Measurements from ENCODE around the gene GALNT10.
"Not testable (repeated sequence)": the region's sequence is repeated elsewhere in the genome, so short reads cannot be mapped to it uniquely, and the experiment has no call there.

GALNT10 gene

DNA sequence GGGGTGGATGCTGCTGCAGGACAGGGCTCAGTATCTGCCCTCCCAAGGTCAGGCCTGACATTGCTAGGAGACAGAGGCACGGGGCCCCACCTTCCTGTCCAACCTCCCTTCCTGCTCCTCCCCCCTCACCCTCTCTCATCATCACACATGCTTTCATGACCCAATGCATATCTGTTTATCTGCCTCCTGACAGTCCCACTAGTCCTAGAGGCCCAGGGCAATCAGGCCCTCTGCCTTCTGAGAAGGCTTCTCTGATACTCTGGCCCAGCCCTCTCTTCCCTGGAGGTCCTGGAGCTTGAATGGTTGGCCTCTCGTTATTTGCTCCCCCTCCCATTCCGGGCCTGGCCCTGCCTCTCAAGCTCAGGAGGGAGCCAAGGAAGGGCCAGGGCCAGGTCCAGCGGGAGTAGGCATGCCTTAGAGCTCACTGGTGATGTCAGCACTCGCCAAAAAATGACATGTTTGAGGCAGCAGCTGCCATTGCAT, 164.6 kb downstream of the GALNT10 start:
- H4K20me1 ChIP-seq = peaks cover 0 to 3% (median 0%) of the 10 kb centered on the region in 11 experiments; a peak in 1 of 22 replicates
- no peaks in the 10 kb centered on the region for H3K27me3 ChIP-seq
- H3K9me3 ChIP-seq (replicated peaks in 1 of 11) = no peaks in the 10 kb centered on the region
- no peaks in the 10 kb centered on the region for H3K4me1 ChIP-seq
- no peak overlapping the region for H3K4me3 ChIP-seq
- no peak for TF ChIP-seq Cebpa-rat (IDR thresholded peaks at IDR 0.05)
- H3K36me3 ChIP-seq = no peaks in the 10 kb centered on the region; a peak in 1 of 22 replicates
- H3K27ac ChIP-seq = no peak overlapping the region
- no peak overlapping the region for H3K9ac ChIP-seq
- no peak overlapping the region for H3K4me2 ChIP-seq

GRCh38 chr5:154356020-154356655, 165.6 kb downstream of the GALNT10 start:
- Histone ChIP-seq H3K4me3 (no peak overlapping the region), H3K4me2 (no peak overlapping the region), H3K27me3 (no peaks in the 10 kb centered on the region), H3K36me3 (no peaks in the 10 kb centered on the region; a peak in 1 of 22 replicates), H3K27ac (no peak overlapping the region), H3K4me1 (no peaks in the 10 kb centered on the region), H3K9me3 (replicated peaks in 1 of 11) (no peaks in the 10 kb centered on the region), H4K20me1 (peaks cover 0 to 3% (median 0%) of the 10 kb centered on the region in 11 experiments; a peak in 1 of 22 replicates), H3K9ac (no peak overlapping the region)
- no peak for TF ChIP-seq Cebpa-rat (IDR thresholded peaks at IDR 0.05)

DNA sequence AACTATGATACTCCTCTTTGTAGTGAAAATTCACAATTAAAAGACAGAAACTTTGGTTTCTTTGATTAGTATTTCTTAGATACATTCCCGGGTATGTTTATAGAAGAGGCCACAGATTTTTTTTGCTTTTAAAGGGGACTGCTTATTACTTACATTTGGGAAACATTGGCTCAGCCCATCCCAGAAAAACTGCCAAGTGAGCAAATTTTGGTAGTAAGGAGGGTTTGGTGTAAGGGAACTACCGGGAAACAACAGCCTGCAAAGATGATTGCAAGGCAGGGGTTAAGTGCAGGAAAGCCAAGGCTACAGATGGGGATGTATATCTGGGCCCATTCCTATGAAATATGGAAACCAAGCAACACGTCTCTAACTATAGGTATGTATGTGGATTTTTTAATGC, 166.4 kb downstream of the GALNT10 start:
- Histone ChIP-seq H3K4me1 (no peaks in the 10 kb centered on the region), H4K20me1 (peaks cover 0 to 3% (median 0%) of the 10 kb centered on the region in 11 experiments; a peak in 1 of 22 replicates), H3K27me3 (no peaks in the 10 kb centered on the region), H3K27ac (no peak overlapping the region), H3K9me3 (replicated peaks in 1 of 11) (no peaks in the 10 kb centered on the region), H3K9ac (no peak overlapping the region), H3K4me2 (no peak overlapping the region), H3K36me3 (no peaks in the 10 kb centered on the region; a peak in 1 of 22 replicates), H3K4me3 (no peak overlapping the region)
- no peak for TF ChIP-seq Cebpa-rat (IDR thresholded peaks at IDR 0.05)

GRCh38 chr5:154358516-154359220, 168.1 kb downstream of the GALNT10 start:
- no peak overlapping the region for H3K9ac ChIP-seq
- no peaks in the 10 kb centered on the region for H3K9me3 ChIP-seq (replicated peaks in 1 of 11)
- no peak for TF ChIP-seq Cebpa-rat (IDR thresholded peaks at IDR 0.05)
- H3K4me1 ChIP-seq = no peaks in the 10 kb centered on the region
- H3K4me3 ChIP-seq = no peak overlapping the region
- 0 out of 22 replicates have a peak, but pooled peaks cover 0 to 3% (median 0%) of the 10 kb centered on the region in 11 experiments for H4K20me1 ChIP-seq
- no peaks in the 10 kb centered on the region for H3K27me3 ChIP-seq
- no peak overlapping the region for H3K4me2 ChIP-seq
- H3K27ac ChIP-seq = no peak overlapping the region
- H3K36me3 ChIP-seq = no peaks in the 10 kb centered on the region

DNA sequence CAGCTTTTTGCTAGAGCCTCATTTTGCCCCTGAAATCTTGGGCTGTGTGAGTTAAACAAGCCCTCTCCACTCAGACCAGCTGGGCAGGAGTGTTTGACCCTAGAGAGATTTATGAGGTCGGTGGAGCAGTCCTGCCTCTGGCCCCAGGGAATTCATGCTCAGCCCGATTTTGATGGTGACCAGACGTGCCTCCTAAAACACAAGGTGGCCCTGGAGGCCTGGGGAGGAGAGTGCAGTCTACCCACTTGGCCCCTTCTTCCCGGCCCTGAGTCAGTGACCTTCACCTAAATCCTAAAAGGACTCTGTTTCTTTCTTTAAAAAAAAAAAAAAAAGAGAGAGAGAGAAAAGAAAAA, 168.7 kb downstream of the GALNT10 start:
- H3K9ac ChIP-seq = no peak overlapping the region
- TF ChIP-seq Cebpa-rat (IDR thresholded peaks at IDR 0.05) = no peak
- no peaks in the 10 kb centered on the region for H3K36me3 ChIP-seq
- H3K9me3 ChIP-seq (replicated peaks in 1 of 11) = no peaks in the 10 kb centered on the region
- H3K4me2 ChIP-seq = no peak overlapping the region
- H3K4me3 ChIP-seq = no peak overlapping the region
- 0 out of 22 replicates have a peak, but pooled peaks cover 0 to 3% (median 0%) of the 10 kb centered on the region in 11 experiments for H4K20me1 ChIP-seq
- H3K27me3 ChIP-seq = no peaks in the 10 kb centered on the region
- no peak overlapping the region for H3K27ac ChIP-seq
- peaks cover 0 to 4% (median 3%) of the 10 kb centered on the region in 10 experiments; a peak in 8 of 20 replicates for H3K4me1 ChIP-seq

- H3K36me3 ChIP-seq; H3K27ac ChIP-seq; H3K4me3 ChIP-seq; H3K9ac ChIP-seq; H4K20me1 ChIP-seq; H3K27me3 ChIP-seq; H3K9me3 ChIP-seq (replicated peaks in 1 of 11); H3K4me2 ChIP-seq: not testable (repeated sequence)
- H3K4me1 ChIP-seq = peaks cover 0 to 11% (median 7%) of the 10 kb centered on the region in 10 experiments; a peak in 9 of 20 replicates
Measured at GRCh38 chr5:154360241-154360640, 169.7 kb downstream of the GALNT10 start.

DNA sequence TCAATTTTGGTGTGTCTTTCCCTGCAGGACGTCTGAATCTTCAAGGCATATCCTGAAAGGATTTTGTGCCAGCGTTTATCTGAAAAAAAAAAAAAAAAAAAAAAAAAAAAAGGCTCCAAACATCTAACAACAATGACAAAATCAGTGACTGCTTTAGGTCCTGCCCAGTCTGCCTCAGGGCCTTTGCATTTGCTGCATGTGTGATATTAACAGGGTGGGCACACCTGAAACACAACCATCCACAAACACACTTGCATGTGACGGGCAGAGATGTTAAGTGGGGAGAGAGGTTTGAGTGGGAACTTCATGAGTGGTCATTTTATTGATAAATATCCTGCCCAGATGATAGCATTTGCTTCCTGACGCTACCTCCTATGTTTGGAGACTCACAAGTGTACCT, 172.9 kb downstream of the GALNT10 start:
- Histone ChIP-seq H3K9ac (no peak overlapping the region), H3K9me3 (replicated peaks in 1 of 11) (no peaks in the 10 kb centered on the region), H3K27me3 (no peaks in the 10 kb centered on the region), H3K4me1 (peaks cover 0 to 11% (median 7%) of the 10 kb centered on the region in 10 experiments; a peak in 9 of 20 replicates), H3K4me3 (no peak overlapping the region), H3K27ac (no peak overlapping the region), H3K4me2 (no peak overlapping the region), H4K20me1 (0 out of 22 replicates have a peak, but pooled peaks cover 0 to 2% (median 0%) of the 10 kb centered on the region in 11 experiments), H3K36me3 (no peaks in the 10 kb centered on the region; a peak in 1 of 22 replicates)
- TF ChIP-seq Cebpa-rat (IDR thresholded peaks at IDR 0.05) = no peak

DNA sequence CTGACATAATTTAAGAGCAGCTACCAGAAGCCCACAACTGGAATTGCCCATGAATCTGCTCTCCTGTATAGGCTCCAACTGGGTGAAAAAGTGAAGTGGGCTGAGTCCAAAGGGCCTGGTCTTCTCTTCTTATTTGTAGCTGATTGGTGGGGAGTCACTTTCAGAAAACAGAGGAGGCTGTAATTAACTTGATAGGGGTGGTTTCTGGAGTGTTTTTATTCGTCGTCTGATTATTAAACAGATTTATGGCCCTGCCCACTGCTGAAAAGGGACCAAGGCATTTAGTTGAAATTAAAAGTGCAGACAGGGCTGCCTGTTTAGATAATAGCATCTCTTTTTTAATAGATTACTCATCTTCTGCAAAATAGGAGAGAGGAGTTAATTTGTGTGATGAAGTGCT, 174.2 kb downstream of the GALNT10 start:
- Histone ChIP-seq H3K4me2 (peak overlapping the region in 6 of 11 experiments; percentile 7 to 38 (median 34); a peak in 8 of 22 replicates), H3K27me3 (no peaks in the 10 kb centered on the region), H3K9me3 (replicated peaks in 1 of 11) (no peaks in the 10 kb centered on the region), H3K27ac (no peak overlapping the region), H3K4me3 (no peak overlapping the region), H4K20me1 (no peaks in the 10 kb centered on the region), H3K4me1 (peaks cover 0 to 11% (median 7%) of the 10 kb centered on the region in 10 experiments; a peak in 9 of 20 replicates), H3K9ac (no peak overlapping the region), H3K36me3 (peaks cover 0 to 4% (median 0%) of the 10 kb centered on the region in 11 experiments; a peak in 3 of 22 replicates)
- TF ChIP-seq Cebpa-rat (IDR thresholded peaks at IDR 0.05) = no peak

- no peak overlapping the region for H3K27ac ChIP-seq
- H3K36me3 ChIP-seq = peaks cover 0 to 8% (median 0%) of the 10 kb centered on the region in 11 experiments; a peak in 3 of 22 replicates
- no peak overlapping the region for H3K4me2 ChIP-seq
- no peak overlapping the region for H3K4me3 ChIP-seq
- no peak overlapping the region for H3K9ac ChIP-seq
- no peaks in the 10 kb centered on the region for H3K9me3 ChIP-seq (replicated peaks in 1 of 11)
- no peak for TF ChIP-seq Cebpa-rat (IDR thresholded peaks at IDR 0.05)
- H3K27me3 ChIP-seq = no peaks in the 10 kb centered on the region
- no peaks in the 10 kb centered on the region for H4K20me1 ChIP-seq
- H3K4me1 ChIP-seq = peaks cover 0 to 11% (median 7%) of the 10 kb centered on the region in 10 experiments; a peak in 9 of 20 replicates
Measured at GRCh38 chr5:154365823-154366222, 175.3 kb downstream of the GALNT10 start.
